CD8-positive, alpha-beta memory T cell (primary cell): ENCODE measurements around the gene ILK. TPM values are rescaled to one million over a fixed set of nuclear protein-coding genes. Genes with fewer than 3 reads are reported as not detected.
A peak's percentile ranks its signal among the peaks of the same experiment; 100 is the strongest.

ENCODE experiments used
- CTCF ChIA-PET: fragments of 350-600 bp; sonication (Branson Sonifier 250); formaldehyde crosslinking; loops from one replicate; lab custom pipeline; 2021; ENCODE audit warnings: antibody characterized with exemption; lab: Charles Lee
- POLR2A ChIA-PET: fragments of 350-600 bp; sonication (Branson Sonifier 250); formaldehyde crosslinking; loops from one replicate; lab custom pipeline; 2021; ENCODE audit warnings: antibody characterized with exemption; lab: Charles Lee
- DNase-seq, 5 donors: peaks; one replicate each; pipeline versions ENCODE4 v3.0.0 to v3.0.0-alpha.2; 2020 to 2022; ENCODE audit warnings: mixed read lengths in 1 of 5
- H3K27ac ChIP-seq: one replicate; pipeline ENCODE4 v1.7.0; 2013; ENCODE audit warnings: low read depth, mild to moderate bottlenecking, low read length, moderate library complexity
- H3K27me3 ChIP-seq: 2 replicates; pipeline ENCODE4 v1.7.0; 2013; ENCODE audit warnings: low read length, mild to moderate bottlenecking; ENCODE audit not compliant: insufficient read depth, poor library complexity, severe bottlenecking
- H3K36me3 ChIP-seq: 2 replicates; pipeline ENCODE4 v1.7.0; 2013; ENCODE audit warnings: mild to moderate bottlenecking, low read length, moderate library complexity; ENCODE audit not compliant: insufficient read depth
- H3K4me1 ChIP-seq: 2 replicates; pipeline ENCODE4 v1.7.0; 2013; ENCODE audit warnings: mild to moderate bottlenecking, low read length, moderate library complexity; ENCODE audit not compliant: insufficient read depth
- H3K4me3 ChIP-seq: 2 replicates; pipeline ENCODE4 v1.7.0; 2013; ENCODE audit warnings: mild to moderate bottlenecking, low read length
- H3K9me3 ChIP-seq: 2 replicates; pipeline ENCODE4 v1.7.0; 2013; ENCODE audit warnings: mild to moderate bottlenecking, low read length
- H3K27ac Mint-ChIP-seq, 8 donors: one replicate each; pipeline ENCODE4 v1.8.0; 2020 to 2021; ENCODE audit warnings: mixed read lengths in 8 of 8, mild to moderate bottlenecking in 6 of 8, inconsistent platforms in 3 of 8, moderate library complexity in 3 of 8
- H3K27me3 Mint-ChIP-seq, 2 donors: one replicate each; pipeline ENCODE4 v1.8.0; 2020 to 2021; ENCODE audit warnings: mixed read lengths in 2 of 2, mild to moderate bottlenecking in 1 of 2, moderate library complexity in 1 of 2
- H3K36me3 Mint-ChIP-seq, 3 donors: one replicate each; pipeline ENCODE4 v1.8.0; 2020 to 2021; ENCODE audit warnings: mixed read lengths in 3 of 3, inconsistent platforms in 1 of 3, mild to moderate bottlenecking in 1 of 3
- H3K4me1 Mint-ChIP-seq, 3 donors: one replicate each; pipeline ENCODE4 v1.8.0; 2020 to 2021; ENCODE audit warnings: mixed read lengths in 3 of 3, inconsistent platforms in 1 of 3, mild to moderate bottlenecking in 1 of 3
- H3K4me3 Mint-ChIP-seq, 7 donors: one replicate each; pipeline ENCODE4 v1.8.0; 2020 to 2021; ENCODE audit warnings: mixed read lengths in 7 of 7, mild to moderate bottlenecking in 6 of 7, moderate library complexity in 4 of 7, inconsistent platforms in 2 of 7
- H3K9me3 Mint-ChIP-seq, 5 donors: one replicate each; pipeline ENCODE4 v1.8.0; 2020 to 2022; ENCODE audit warnings: mixed read lengths in 5 of 5, mild to moderate bottlenecking in 3 of 5, moderate library complexity in 2 of 5, inconsistent platforms in 1 of 5
- polyA plus RNA-seq: library from polyadenylated mRNA; unstranded; fragments of 300-500 nt; fragmentation: Illumina TruSeq; gene quantifications from one replicate; pipeline ENCODE4 v1.2.3, GENCODE V29; 2021
- total RNA-seq, 2 experiments: library from RNA; stranded (reverse); gene quantifications; one replicate each; pipeline ENCODE4 v1.2.3, GENCODE V29; 2021

ILK gene
- total and polyA plus RNA-seq, 3 experiments from 2014 or later: 90.1 to 111 (median 92.6) TPM

DNA sequence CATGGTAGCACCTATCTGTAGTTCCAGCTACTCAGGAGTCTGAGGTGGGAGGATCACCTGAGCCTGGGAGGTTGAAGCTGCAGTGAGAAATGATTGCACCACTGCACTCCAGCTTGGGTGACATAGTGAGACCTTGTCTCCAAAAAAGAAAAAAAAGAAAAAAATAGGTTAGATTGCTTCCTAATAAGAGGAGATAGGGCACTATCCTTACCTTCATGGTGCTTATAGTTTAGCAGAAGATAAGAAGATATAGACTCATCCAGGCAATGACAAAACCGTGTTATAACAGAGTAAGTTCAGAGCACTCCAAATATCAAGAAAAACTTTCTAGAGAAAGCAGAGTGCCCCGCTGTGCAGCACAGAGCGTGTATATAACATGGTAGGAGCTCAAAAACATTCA lies 42.3 kb upstream of the ILK start:
- no peak overlapping the region for H3K4me3 ChIP-seq
- H3K4me1 ChIP-seq: no peaks in the 10 kb centered on the region
- H3K9me3 ChIP-seq: no peaks in the 10 kb centered on the region
- DNase-seq: no peak
- H3K27ac ChIP-seq: no peak overlapping the region
- no peaks in the 10 kb centered on the region for H3K4me1 Mint-ChIP-seq
- ChIA-PET CTCF (no interaction called here), POLR2A (no interaction called here)
- H3K27me3 Mint-ChIP-seq: peaks cover 0 to 4% of the 10 kb centered on the region in 2 donors
- no peak overlapping the region for H3K27ac Mint-ChIP-seq
- H3K4me3 Mint-ChIP-seq: no peak overlapping the region
- no peaks in the 10 kb centered on the region for H3K36me3 ChIP-seq
- no peaks in the 10 kb centered on the region for H3K27me3 ChIP-seq
- H3K9me3 Mint-ChIP-seq: no peaks in the 10 kb centered on the region
- H3K36me3 Mint-ChIP-seq: peaks cover 3 to 59% (median 13%) of the 10 kb centered on the region in 3 donors

DNA sequence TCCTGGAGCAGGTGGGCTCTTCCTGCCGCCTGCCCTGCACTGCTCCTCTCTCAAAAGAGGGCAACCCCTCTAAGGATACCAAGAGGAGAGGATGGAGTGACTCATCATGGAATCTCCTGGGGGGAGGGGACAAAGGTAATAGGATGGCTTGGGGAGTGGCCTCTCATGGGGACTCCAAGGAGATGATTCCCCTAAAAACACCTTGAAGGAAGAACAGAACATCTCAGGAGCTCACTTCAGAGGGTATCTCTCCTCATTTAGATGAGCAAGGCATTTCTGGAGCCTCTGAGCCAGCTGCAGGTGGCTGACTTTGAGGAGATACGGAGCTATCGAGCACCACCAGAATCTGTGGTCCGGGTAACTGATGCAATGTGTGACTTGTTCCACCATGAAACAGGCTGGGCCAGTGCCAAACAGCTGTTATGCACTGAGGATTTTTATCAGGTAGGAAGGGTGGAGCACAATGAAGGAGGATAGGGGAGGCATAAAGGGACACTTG lies 40.4 kb upstream of the ILK start:
- POLR2A ChIA-PET: no interaction called here

DNA sequence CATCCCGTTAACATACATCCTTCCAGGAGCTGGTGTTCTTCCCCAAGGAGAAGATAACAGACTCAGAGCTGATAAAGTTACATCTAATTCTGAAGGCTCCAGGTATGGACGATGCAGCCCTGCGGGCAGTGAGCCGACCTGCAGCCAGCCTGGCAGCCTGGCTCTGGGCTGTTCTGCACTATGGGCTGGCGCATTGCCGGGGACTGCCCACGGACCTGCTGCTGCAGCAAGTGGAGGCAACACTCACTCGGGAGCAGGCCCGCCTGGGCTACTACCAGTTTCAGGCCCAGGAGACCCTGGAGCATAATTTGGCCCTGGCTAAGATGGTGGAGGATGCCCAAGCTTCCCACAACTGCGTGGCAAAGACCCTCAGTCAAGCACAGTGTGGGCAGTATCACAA lies 39.9 kb upstream of the ILK start:
- no peaks in the 10 kb centered on the region for H3K9me3 ChIP-seq
- Mint-ChIP-seq H3K9me3 (no peaks in the 10 kb centered on the region), H3K4me1 (no peaks in the 10 kb centered on the region), H3K27me3 (peaks cover 0 to 4% of the 10 kb centered on the region in 2 donors), H3K4me3 (no peak overlapping the region), H3K36me3 (peaks cover 0 to 52% (median 10%) of the 10 kb centered on the region in 3 donors), H3K27ac (no peak overlapping the region)
- H3K36me3 ChIP-seq: no peaks in the 10 kb centered on the region
- ChIA-PET POLR2A (no interaction called here), CTCF (interaction anchor here (1.2 kb wide), 1 partner anchor 21 kb away, joined by 3 read pairs; no protein-coding TSS in a partner anchor)
- DNase-seq: no peak
- H3K4me1 ChIP-seq: no peaks in the 10 kb centered on the region
- H3K4me3 ChIP-seq: no peak overlapping the region
- H3K27ac ChIP-seq: no peak overlapping the region
- no peaks in the 10 kb centered on the region for H3K27me3 ChIP-seq

More for the DNA sequence above, 40.4 kb upstream of the ILK start:
- Histone ChIP-seq H3K9me3 (no peaks in the 10 kb centered on the region), H3K4me3 (no peak overlapping the region), H3K27me3 (no peaks in the 10 kb centered on the region), H3K36me3 (no peaks in the 10 kb centered on the region), H3K27ac (no peak overlapping the region), H3K4me1 (no peaks in the 10 kb centered on the region)
- no peak overlapping the region for H3K4me3 Mint-ChIP-seq
- H3K27ac Mint-ChIP-seq: no peak overlapping the region
- DNase-seq: no peak
- H3K36me3 Mint-ChIP-seq: peaks cover 0 to 53% (median 10%) of the 10 kb centered on the region in 3 donors
- CTCF ChIA-PET: interaction anchor here (1.2 kb wide), 1 partner anchor 20 kb away, joined by 3 read pairs; no protein-coding TSS in a partner anchor
- H3K9me3 Mint-ChIP-seq: no peaks in the 10 kb centered on the region
- H3K27me3 Mint-ChIP-seq: peaks cover 0 to 4% of the 10 kb centered on the region in 2 donors
- no peaks in the 10 kb centered on the region for H3K4me1 Mint-ChIP-seq

- CTCF ChIA-PET: interaction anchor here (1.2 kb wide), 1 partner anchor 34 kb away, joined by 3 read pairs; no protein-coding TSS in a partner anchor
- peaks cover 0 to 41% (median 7%) of the 10 kb centered on the region in 3 donors for H3K36me3 Mint-ChIP-seq
- H3K4me1 ChIP-seq: no peaks in the 10 kb centered on the region
- no peak overlapping the region for H3K27ac ChIP-seq
- POLR2A ChIA-PET: no interaction called here
- H3K4me3 ChIP-seq: no peak overlapping the region
- H3K9me3 Mint-ChIP-seq: no peaks in the 10 kb centered on the region
- H3K27me3 Mint-ChIP-seq: peaks cover 0 to 4% of the 10 kb centered on the region in 2 donors
- no peaks in the 10 kb centered on the region for H3K36me3 ChIP-seq
- H3K27me3 ChIP-seq: no peaks in the 10 kb centered on the region
- peak overlapping the region in 2 of 8 donors; percentile 5 to 43 for H3K27ac Mint-ChIP-seq
- no peaks in the 10 kb centered on the region for H3K9me3 ChIP-seq
- no peaks in the 10 kb centered on the region for H3K4me1 Mint-ChIP-seq
- no peak for DNase-seq
- no peak overlapping the region for H3K4me3 Mint-ChIP-seq
Observed at GRCh38 chr11:6565325-6565724, 38.2 kb upstream of the ILK start.

GRCh38 chr11:6565988-6566703 lies 37.4 kb upstream of the ILK start:
- no peak overlapping the region for H3K4me3 ChIP-seq
- Mint-ChIP-seq H3K4me1 (no peaks in the 10 kb centered on the region), H3K9me3 (no peaks in the 10 kb centered on the region), H3K27ac (peak overlapping the region in 1 of 8 donors; percentile 31), H3K27me3 (peaks cover 0 to 4% of the 10 kb centered on the region in 2 donors), H3K36me3 (peaks cover 0 to 37% (median 7%) of the 10 kb centered on the region in 3 donors), H3K4me3 (no peak overlapping the region)
- H3K9me3 ChIP-seq: no peaks in the 10 kb centered on the region
- H3K4me1 ChIP-seq: no peaks in the 10 kb centered on the region
- no peak overlapping the region for H3K27ac ChIP-seq
- DNase-seq: no peak
- no peaks in the 10 kb centered on the region for H3K36me3 ChIP-seq
- POLR2A ChIA-PET: no interaction called here
- H3K27me3 ChIP-seq: no peaks in the 10 kb centered on the region
- CTCF ChIA-PET: interaction anchor here (1.2 kb wide), 1 partner anchor 33 kb away, joined by 3 read pairs; no protein-coding TSS in a partner anchor

- Mint-ChIP-seq H3K27ac (no peak overlapping the region), H3K27me3 (peaks cover 0 to 4% of the 10 kb centered on the region in 2 donors), H3K36me3 (peaks cover 0 to 34% (median 5%) of the 10 kb centered on the region in 3 donors), H3K9me3 (no peaks in the 10 kb centered on the region), H3K4me1 (no peaks in the 10 kb centered on the region), H3K4me3 (no peak overlapping the region)
- Histone ChIP-seq H3K36me3 (no peaks in the 10 kb centered on the region), H3K27ac (no peak overlapping the region), H3K4me1 (no peaks in the 10 kb centered on the region), H3K9me3 (no peaks in the 10 kb centered on the region), H3K4me3 (no peak overlapping the region), H3K27me3 (no peaks in the 10 kb centered on the region)
- CTCF ChIA-PET: interaction anchor here (1.2 kb wide), 1 partner anchor 32 kb away, joined by 3 read pairs; no protein-coding TSS in a partner anchor
- POLR2A ChIA-PET: no interaction called here
- no peak for DNase-seq
Observed at GRCh38 chr11:6566704-6567370, 36.7 kb upstream of the ILK start.

- Histone ChIP-seq H3K9me3 (no peaks in the 10 kb centered on the region), H3K4me3 (no peak overlapping the region), H3K27me3 (no peaks in the 10 kb centered on the region), H3K36me3 (no peaks in the 10 kb centered on the region), H3K4me1 (no peaks in the 10 kb centered on the region), H3K27ac (no peak overlapping the region)
- Mint-ChIP-seq H3K4me3 (no peak overlapping the region), H3K27ac (no peak overlapping the region), H3K36me3 (peaks cover 0 to 34% (median 4%) of the 10 kb centered on the region in 3 donors), H3K4me1 (peaks cover 0 to 3% (median 0%) of the 10 kb centered on the region in 3 donors), H3K27me3 (peaks cover 0 to 4% of the 10 kb centered on the region in 2 donors), H3K9me3 (no peaks in the 10 kb centered on the region)
- ChIA-PET CTCF (no interaction called here), POLR2A (no interaction called here)
- DNase-seq: no peak
Observed at GRCh38 chr11:6567371-6567745, 36.2 kb upstream of the ILK start.
